ENCODE measurements around the gene IL31RA.
"Not testable (repeated sequence)": the region's sequence is repeated elsewhere in the genome, so short reads cannot be mapped to it uniquely, and the experiment has no call there.

The IL31RA gene

GRCh38 chr5:55927861-55928655, 76.9 kb downstream of the IL31RA start:
- DNase-seq = no peak

- DNase-seq = no peak
Observed at GRCh38 chr5:55929020-55929799, 78.1 kb downstream of the IL31RA start.

GRCh38 chr5:55932700-55933099, 81.5 kb downstream of the IL31RA start:
- DNase-seq = no peak

- no peak for DNase-seq
Observed at GRCh38 chr5:55933377-55934114, 82.4 kb downstream of the IL31RA start.

- DNase-seq = no peak
Observed at GRCh38 chr5:55934115-55934613, 83.0 kb downstream of the IL31RA start.

- no peak for DNase-seq
Observed at GRCh38 chr5:55934720-55935119, 83.6 kb downstream of the IL31RA start.

- no peak for DNase-seq
Observed at GRCh38 chr5:55935371-55935770, 84.2 kb downstream of the IL31RA start.

GRCh38 chr5:55936100-55936693, 85.0 kb downstream of the IL31RA start:
- peak; percentile 86 for DNase-seq

- not testable (repeated sequence) for DNase-seq
Observed at GRCh38 chr5:55937598-55937997, 86.4 kb downstream of the IL31RA start.

- not testable (repeated sequence) for DNase-seq
Observed at GRCh38 chr5:55941154-55941553, 90.0 kb downstream of the IL31RA start.

GRCh38 chr5:55959208-55959607, 108.1 kb downstream of the IL31RA start:
- no peak for DNase-seq

GRCh38 chr5:55960779-55961178, 109.6 kb downstream of the IL31RA start:
- no peak for DNase-seq

- no peak for DNase-seq
Observed at GRCh38 chr5:55965525-55965924, 114.4 kb downstream of the IL31RA start.

- no peak for DNase-seq
Observed at GRCh38 chr5:55966284-55966683, 115.1 kb downstream of the IL31RA start.

- no peak for DNase-seq
Observed at GRCh38 chr5:55969956-55970355, 118.8 kb downstream of the IL31RA start.

All from RPMI8226 (cell line).